Heart right ventricle (tissue), 16 donors: ENCODE data around the gene PLD5. TPM values are rescaled to one million over a fixed set of nuclear protein-coding genes. Genes with fewer than 3 reads are reported as not detected.

Experiments used
- ATAC-seq, 8 donors: fragments of 200-7000 bp; cut with Tn5 transposase; one replicate each; pipeline ENCODE4 v1.9.1; 2020; ENCODE audit warnings: mild to moderate bottlenecking in 8 of 8, moderate library complexity in 8 of 8, moderate number of reproducible peaks in 1 of 8
- DNase-seq, 2 donors: peaks; one replicate each; pipeline ENCODE4 v3.0.0-alpha.2; 2020
- H3K27ac ChIP-seq, 10 donors: fragments of 200-600 bp; sonication (generic) in 2 of 10; one replicate each; pipeline versions ENCODE4 v1.5.0 to v1.8.0; 2020 to 2022; ENCODE audit warnings: mild to moderate bottlenecking in 3 of 10
- H3K27me3 ChIP-seq, 7 donors: fragments of 200-600 bp; one replicate each; pipeline ENCODE4 v1.8.0; 2021 to 2022; ENCODE audit warnings: mild to moderate bottlenecking in 2 of 7
- H3K36me3 ChIP-seq, 9 donors: fragments of 200-600 bp; sonication (generic) in 1 of 9; one replicate each; pipeline versions ENCODE4 v1.5.0 to v1.8.0; 2020 to 2022; ENCODE audit warnings: mild to moderate bottlenecking in 2 of 9
- H3K4me1 ChIP-seq, 9 donors: fragments of 200-600 bp; sonication (generic) in 1 of 9; one replicate each; pipeline versions ENCODE4 v1.5.0 to v1.8.0; 2020 to 2022; ENCODE audit warnings: mild to moderate bottlenecking in 4 of 9
- H3K4me3 ChIP-seq, 10 donors: fragments of 200-600 bp; sonication (generic) in 2 of 10; one replicate each; pipeline versions ENCODE4 v1.5.0 to v1.8.0; 2020 to 2022; ENCODE audit warnings: mild to moderate bottlenecking in 7 of 10, moderate library complexity in 2 of 10
- H3K9me3 ChIP-seq, 11 donors: fragments of 200-600 bp in 10 of 11; sonication (generic) in 2 of 11; one replicate each; pipeline versions ENCODE4 v1.5.0 to v1.8.0; 2013 to 2022; ENCODE audit warnings: mild to moderate bottlenecking in 2 of 11, control low read depth in 1 of 11, moderate library complexity in 1 of 11
- CTCF ChIP-seq, 9 donors: fragments of 200-600 bp; sonication (generic) in 2 of 9; IDR thresholded peaks; one replicate each; pipeline versions ENCODE4 v1.5.0 to v1.8.0; 2021 to 2022; ENCODE audit warnings: antibody characterized with exemption in 9 of 9, mild to moderate bottlenecking in 5 of 9, moderate library complexity in 1 of 9
- WGBS, 2 donors: extraction: QIAGEN DNeasy Blood & Tissue Kit; methylation state at CpG; one replicate each; pipeline ENCODE4 v1.1.7; 2013; ENCODE audit warnings: inconsistent platforms in 1 of 2; 5-methylcytosine and 5-hydroxymethylcytosine counted together
- intact Hi-C, 10 donors: fragments of 100-400 bp; cut with DNase I; formaldehyde crosslinking; loops; one replicate each; pipeline versions ENCODE4 v1.11.1 to v1.14.2; 2022
- polyA plus RNA-seq, 2 donors: library from polyadenylated mRNA; stranded (reverse); fragments of 200-250 nt; gene quantifications; one replicate each; pipeline ENCODE4 v1.2.3, GENCODE V29; 2013
- total RNA-seq, 10 donors: library from RNA; stranded (reverse); fragmentation: NEBNext Ultra II Directional in 3 of 10; extraction: Animal tissue kit (Norgen Biotek cat#: 25700) in 3 of 10; gene quantifications; one replicate each; pipeline versions ENCODE4 v1.2.1 to v1.2.4, GENCODE V29; 2021 to 2023
- donor health status: Arrhythmogenic right ventricular cardiomyopathy.
- donor health status: ischemic (EF 13 %, LVEDD 7.1; RV severe dilation, severe dysfunction).
- donor health status: healthy with polysubstance abuse.
- donor health status: DM: no; HTN: yes; CAD: no.
- donor health status: DM: no; HTN: no; CAD: no.
- donor health status: ischemic (EF 25% LVEDD 6.9; RV normal size, moderate dysfunction).
- donor health status: ischemic (EF 25% LVEDD 5.7; RV mildly dilated, moderate dysfunction).
- donor health status: healthy.
- donor health status: DM: yes; HTN: yes; CAD: no.
- donor health status: Ischemic cardiomyopathy.
- donor health status: ischemic (EF 35%, LVEDD 5.7; RV mildly dilated, moderate dysfunction).
- donor health status: nonischemic (EF 11% LVEDD 7.7; RV severe dilation, severe dysfunction).
- donor health status: DM: yes; HTN: yes; CAD: no.
- donor health status: PGD.
- donor health status: ischemic (EF 29% LVEDD 5.4; RV normal size, mild dysfunction).
- donor health status: nonischemic (EF 23%, LVEDD 6.1; RV moderate dilation, normal function).

PLD5 gene
- total and polyA plus RNA-seq, 12 donors, result 0.13 to 1.3 (median 0.41) TPM; not detected in 4

- H3K27ac ChIP-seq, result no peak overlapping the region
- no peak for DNase-seq
- no peaks in the 10 kb centered on the region for H3K27me3 ChIP-seq
- no peak overlapping the region for H3K4me3 ChIP-seq
- ATAC-seq, result no peak
- 72 to 74% methylated on average over 7 of the region's 7 CpGs for WGBS, 2 donors
- H3K9me3 ChIP-seq, result peaks cover 0 to 5% (median 0%) of the 10 kb centered on the region in 11 donors
- no peaks in the 10 kb centered on the region for H3K4me1 ChIP-seq
- TF ChIP-seq CTCF (IDR thresholded peaks at IDR 0.05), result no peak
- intact Hi-C loops, result no loop called here
- no peaks in the 10 kb centered on the region for H3K36me3 ChIP-seq
Observed at GRCh38 chr1:242055749-242056320, 468.7 kb downstream of the PLD5 start.

- no peak for ATAC-seq
- H3K9me3 ChIP-seq, result peaks cover 0 to 6% (median 0%) of the 10 kb centered on the region in 11 donors
- H3K27ac ChIP-seq, result no peak overlapping the region
- DNase-seq, result no peak
- no peaks in the 10 kb centered on the region for H3K4me1 ChIP-seq
- H3K4me3 ChIP-seq, result no peak overlapping the region
- 47 to 50% methylated on average over 3 of the region's 3 CpGs for WGBS, 2 donors
- no peaks in the 10 kb centered on the region for H3K36me3 ChIP-seq
- TF ChIP-seq CTCF (IDR thresholded peaks at IDR 0.05), result no peak
- intact Hi-C loops, result no loop called here
- no peaks in the 10 kb centered on the region for H3K27me3 ChIP-seq
Observed at GRCh38 chr1:242043165-242043564, 481.3 kb downstream of the PLD5 start.

GRCh38 chr1:242034392-242034791 lies 490.1 kb downstream of the PLD5 start:
- no peaks in the 10 kb centered on the region for H3K36me3 ChIP-seq
- H3K9me3 ChIP-seq, result no peaks in the 10 kb centered on the region
- 88 to 91% methylated on average over 5 of the region's 5 CpGs for WGBS, 2 donors
- H3K27ac ChIP-seq, result no peak overlapping the region
- H3K4me3 ChIP-seq, result no peak overlapping the region
- no peaks in the 10 kb centered on the region for H3K4me1 ChIP-seq
- peaks cover 0 to 3% (median 0%) of the 10 kb centered on the region in 7 donors for H3K27me3 ChIP-seq
- no peak for ATAC-seq
- intact Hi-C loops, result no loop called here
- DNase-seq, result no peak
- no peak for TF ChIP-seq CTCF (IDR thresholded peaks at IDR 0.05)

DNA sequence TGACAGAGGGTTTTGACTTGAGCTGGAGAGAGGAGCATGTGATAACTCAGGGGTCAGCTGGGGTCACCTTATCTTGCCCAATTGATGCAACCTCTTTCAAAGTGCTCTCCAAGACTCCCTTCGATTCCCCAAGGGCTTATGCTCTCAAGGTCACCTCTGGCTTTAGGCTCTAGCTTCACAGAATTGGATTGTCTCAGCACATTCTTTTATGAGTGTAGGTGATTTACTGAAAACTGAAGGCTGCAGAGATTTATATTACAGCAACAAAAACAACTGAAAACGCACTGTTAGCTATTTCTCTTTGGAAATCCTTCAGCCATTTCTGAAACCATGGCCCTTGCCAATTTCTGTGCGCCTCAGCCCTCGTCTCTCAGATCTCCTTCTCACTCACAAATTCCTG lies 491.1 kb downstream of the PLD5 start:
- H3K4me3 ChIP-seq, result no peak overlapping the region
- no peak for ATAC-seq

More for the DNA sequence above, 491.1 kb downstream of the PLD5 start:
- H3K27ac ChIP-seq, result no peak overlapping the region
- no peak for DNase-seq
- TF ChIP-seq CTCF (IDR thresholded peaks at IDR 0.05), result no peak
- WGBS, 2 donors, result 43 to 53% methylated on average over 4 of the region's 4 CpGs
- H3K27me3 ChIP-seq, result peaks cover 0 to 3% (median 0%) of the 10 kb centered on the region in 7 donors
- H3K4me1 ChIP-seq, result no peaks in the 10 kb centered on the region
- H3K9me3 ChIP-seq, result no peaks in the 10 kb centered on the region
- no peaks in the 10 kb centered on the region for H3K36me3 ChIP-seq
- intact Hi-C loops, result no loop called here
